A549 (cell line): ENCODE data around the gene SLC24A3.

Experiments used
- CEBPB ChIP-seq, 2 experiments: fragments of >200 bp in 1 of 2; sonication (Bioruptor Twin) in 1 of 2; formaldehyde crosslinking in 1 of 2; IDR thresholded peaks; 2 replicates each; pipeline ENCODE4 v1.6.1; 2012 to 2016
- CTCF ChIP-seq: fragments of >200 bp; sonication (Bioruptor Twin); formaldehyde crosslinking; IDR thresholded peaks from 3 replicates; pipeline ENCODE4 v1.5.1; 2016
- EHF ChIP-seq: fragments of 250-450 bp; sonication (Bioruptor Pico); IDR thresholded peaks from 2 replicates; pipeline ENCODE4 v1.5.0; 2020; ENCODE audit warnings: mild to moderate bottlenecking
- EHMT2 ChIP-seq: fragments of 200-600 bp; sonication (generic); IDR thresholded peaks from 2 replicates; pipeline ENCODE4 v1.6.1; 2016; ENCODE audit warnings: antibody characterized with exemption, low read depth, mild to moderate bottlenecking, moderate library complexity
- JUNB ChIP-seq: fragments of >200 bp; sonication (Bioruptor Twin); formaldehyde crosslinking; IDR thresholded peaks from 2 replicates; pipeline ENCODE4 v1.6.1; 2016
- KDM1A ChIP-seq: fragments of 200-600 bp; sonication (generic); IDR thresholded peaks from 2 replicates; pipeline ENCODE4 v1.6.1; 2016; ENCODE audit warnings: low read depth, mild to moderate bottlenecking
- POLR2A ChIP-seq: IDR thresholded peaks from 2 replicates; pipeline ENCODE4 v1.6.1; 2012; ENCODE audit warnings: mild to moderate bottlenecking, low read length
- USF2 ChIP-seq: fragments of 450-650 bp; IDR thresholded peaks from 2 replicates; pipeline ENCODE4 v1.6.1; 2014; ENCODE audit warnings: antibody characterized with exemption

- TF ChIP-seq EHMT2 (no peak), POLR2A (no peak), CTCF (no peak), KDM1A (no peak), EHF (CRISPR knock-in tag) (no peak), CEBPB (IDR thresholded peaks at IDR 0.05) (no peak), JUNB (no peak), USF2 (no peak)
Measured at GRCh38 chr20:19397226-19397625, 184.8 kb downstream of the SLC24A3 start.
